A673 (cell line): ENCODE measurements around the gene ALDH1B1. TPM values are rescaled to one million over a fixed set of nuclear protein-coding genes. Genes with fewer than 3 reads are reported as not detected.

Experiments used
- Bru-seq: library from RNA; stranded (reverse); fragments of 400-500 nt; gene quantifications from one replicate; lab custom pipeline; 2021; lab: Mats Ljungman, UMichigan
- BruChase-seq, 2 experiments: library from RNA; stranded (reverse); fragments of 400-500 nt; gene quantifications; one replicate each; lab custom pipeline; 2021; lab: Mats Ljungman, UMichigan
- BruUV-seq: library from RNA; stranded (reverse); fragments of 400-500 nt; replicated peaks from 2 replicates; lab custom pipeline; 2021; lab: Mats Ljungman, UMichigan
- CTCF ChIA-PET: fragments of 300-600 bp; sonication (Branson Sonifier 250); formaldehyde crosslinking; loops from one replicate; lab custom pipeline; 2022; ENCODE audit warnings: antibody characterized with exemption; lab: Charles Lee
- POLR2A ChIA-PET: fragments of 300-600 bp; sonication (Branson Sonifier 250); formaldehyde crosslinking; loops from one replicate; lab custom pipeline; 2022; ENCODE audit warnings: antibody characterized with exemption; ENCODE audit not compliant: low non-redundant PET; lab: Charles Lee
- DNase-seq: peaks from one replicate; pipeline ENCODE4 v3.0.0-alpha.2; 2015; ENCODE audit warnings: low spot score
- H3K27ac ChIP-seq: fragments of 200-600 bp; sonication (generic); 2 replicates; pipeline ENCODE4 v1.5.1; 2016; ENCODE audit warnings: mixed run types, low read depth, mild to moderate bottlenecking, mixed read lengths, antibody characterized with exemption, low read length; ENCODE audit not compliant: poor library complexity, severe bottlenecking
- H3K27me3 ChIP-seq: fragments of 200-600 bp; sonication (generic); replicated peaks from 2 replicates; pipeline ENCODE4 v1.6.1; 2017; ENCODE audit warnings: mixed run types, low read depth, mild to moderate bottlenecking, mixed read lengths, antibody characterized with exemption, low read length; ENCODE audit not compliant: insufficient read depth, poor library complexity
- H3K36me3 ChIP-seq: fragments of 200-600 bp; sonication (generic); 2 replicates; pipeline ENCODE4 v1.6.1; 2016; ENCODE audit warnings: mixed run types, mild to moderate bottlenecking, mixed read lengths, antibody characterized with exemption, low read length; ENCODE audit not compliant: insufficient read depth, poor library complexity, severe bottlenecking
- H3K4me1 ChIP-seq: fragments of 200-600 bp; sonication (generic); 2 replicates; pipeline ENCODE4 v1.6.1; 2017; ENCODE audit warnings: mixed run types, mild to moderate bottlenecking, mixed read lengths, antibody characterized with exemption, low read length; ENCODE audit not compliant: insufficient read depth, poor library complexity, severe bottlenecking
- H3K4me3 ChIP-seq: fragments of 200-600 bp; sonication (generic); 2 replicates; pipeline ENCODE4 v1.5.1; 2016; ENCODE audit warnings: low read depth, mixed run types, mild to moderate bottlenecking, mixed read lengths, low read length; ENCODE audit not compliant: poor library complexity, severe bottlenecking
- H3K9me3 ChIP-seq: fragments of 200-600 bp; sonication (generic); 2 replicates; pipeline ENCODE4 v1.6.1; 2016; ENCODE audit warnings: mixed run types, low read depth, mild to moderate bottlenecking, mixed read lengths, antibody characterized with exemption, low read length; ENCODE audit not compliant: poor library complexity, severe bottlenecking
- EZH2 ChIP-seq: fragments of 200-600 bp; sonication (generic); IDR thresholded peaks from 2 replicates; pipeline ENCODE4 v1.6.1; 2017; ENCODE audit warnings: borderline replicate concordance, low read depth, mild to moderate bottlenecking, mixed read lengths, antibody characterized with exemption, low read length; ENCODE audit not compliant: poor library complexity, severe bottlenecking
- intact Hi-C: fragments of 100-400 bp; cut with micrococcal nuclease; formaldehyde crosslinking; loops from one replicate; pipeline ENCODE4 v1.10.0; 2022; ENCODE audit not compliant: unreplicated experiment
- long read RNA-seq: library from polyadenylated mRNA; stranded (forward); transcript quantifications from one replicate; pipeline ENCODE4 v2.0.0, GENCODE V29; 2022
- total RNA-seq: library from RNA; stranded (reverse); gene quantifications from 2 replicates; pipeline ENCODE4 v1.2.3, GENCODE V29; 2021
- TF ChIP-seq, protein P1 (sequence below): fragments of 300-800, 200-600 bp; sonication (generic); conservative IDR thresholded peaks from 2 replicates; pipeline ENCODE4 v1.5.1; 2017; ENCODE audit warnings: low read depth, mild to moderate bottlenecking, antibody characterized with exemption, low read length, moderate library complexity, mixed read lengths

ALDH1B1 gene
- 29.0 and 33.1 TPM in 2 replicates for total RNA-seq
- percentile 67 among the genes with signal in this experiment for Bru-seq, nascent RNA
- BruChase-seq, experiment 1, labeled RNA remaining after a 2-hour chase: percentile 86 among the genes with signal in this experiment
- BruChase-seq, experiment 2, labeled RNA remaining after a 6-hour chase: percentile 86 among the genes with signal in this experiment
- long read RNA-seq, transcript ALDH1B1-201 (2 exons, 3,066 nt): major isoform, 102 of 108 reads
- long read RNA-seq, partial matches to known transcripts: 0 of 108 reads
- long read RNA-seq, other reads (novel, unspliced or antisense): 5 of 108 reads

DNA sequence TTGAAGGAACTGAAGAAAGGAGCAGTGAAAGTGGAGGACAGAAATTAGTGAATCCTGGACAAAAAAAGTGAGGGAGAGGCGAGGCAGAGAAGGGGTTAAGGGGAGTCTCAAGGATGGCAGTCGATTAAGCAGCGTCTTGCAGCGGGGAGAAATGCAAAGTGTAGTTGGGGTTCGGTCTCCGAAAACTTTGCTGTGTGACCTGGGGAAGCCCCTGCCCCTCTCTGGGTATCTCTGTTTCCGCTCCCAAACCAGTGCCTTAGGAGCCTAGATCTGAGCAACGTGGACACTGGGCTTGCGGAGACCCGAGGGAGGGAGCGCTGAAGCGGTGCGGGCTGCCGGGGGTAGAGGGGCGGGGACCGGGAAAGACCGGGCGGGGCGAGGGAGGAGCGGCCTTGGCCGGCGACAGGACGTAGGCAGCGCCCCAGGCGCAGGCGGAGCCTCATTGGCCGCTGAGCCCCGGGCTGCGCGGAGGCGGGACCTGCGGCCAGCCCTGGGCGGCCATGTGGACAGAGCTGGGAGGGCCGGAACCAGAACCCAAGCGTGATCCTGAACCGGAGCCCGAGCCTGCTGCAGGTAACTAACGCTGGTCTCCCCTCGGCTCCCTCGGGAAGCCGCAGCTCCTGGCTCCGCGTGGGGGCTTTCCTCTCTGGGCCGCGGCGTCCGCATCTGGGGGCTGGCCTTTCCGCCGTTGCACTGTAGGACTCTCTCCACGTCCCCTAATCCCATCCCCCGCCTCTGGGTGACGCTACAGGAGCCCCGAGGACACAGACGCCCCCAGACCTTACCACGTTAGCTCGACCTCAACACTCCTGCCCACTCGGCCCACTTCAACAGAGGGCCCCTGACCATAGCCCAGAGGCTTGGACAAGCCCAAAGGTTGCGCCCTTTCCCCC lies at the start of gene ALDH1B1:
Gene ALDH1B1, plus strand, starts transcription at position 468 of the 893 bp plus-strand sequence. CDS start 3,047 bp downstream, outside the sequence.
- Histone ChIP-seq H3K36me3 (peaks cover 17% of the 10 kb centered on the region), H3K27me3 (no peaks in the 10 kb centered on the region), H3K9me3 (no peaks in the 10 kb centered on the region), H3K4me1 (peaks cover 21% of the 10 kb centered on the region), H3K4me3 (peak within 1 kb of the TSS; percentile 83), H3K27ac (peak within 1 kb of the TSS; percentile 80)
- POLR2A ChIA-PET: interaction anchor here (0.5 kb wide), 1 partner anchor 147 kb away, joined by 17 read pairs; no protein-coding TSS in a partner anchor
- TF ChIP-seq EZH2: no peak
- TF ChIP-seq, protein P1, sequence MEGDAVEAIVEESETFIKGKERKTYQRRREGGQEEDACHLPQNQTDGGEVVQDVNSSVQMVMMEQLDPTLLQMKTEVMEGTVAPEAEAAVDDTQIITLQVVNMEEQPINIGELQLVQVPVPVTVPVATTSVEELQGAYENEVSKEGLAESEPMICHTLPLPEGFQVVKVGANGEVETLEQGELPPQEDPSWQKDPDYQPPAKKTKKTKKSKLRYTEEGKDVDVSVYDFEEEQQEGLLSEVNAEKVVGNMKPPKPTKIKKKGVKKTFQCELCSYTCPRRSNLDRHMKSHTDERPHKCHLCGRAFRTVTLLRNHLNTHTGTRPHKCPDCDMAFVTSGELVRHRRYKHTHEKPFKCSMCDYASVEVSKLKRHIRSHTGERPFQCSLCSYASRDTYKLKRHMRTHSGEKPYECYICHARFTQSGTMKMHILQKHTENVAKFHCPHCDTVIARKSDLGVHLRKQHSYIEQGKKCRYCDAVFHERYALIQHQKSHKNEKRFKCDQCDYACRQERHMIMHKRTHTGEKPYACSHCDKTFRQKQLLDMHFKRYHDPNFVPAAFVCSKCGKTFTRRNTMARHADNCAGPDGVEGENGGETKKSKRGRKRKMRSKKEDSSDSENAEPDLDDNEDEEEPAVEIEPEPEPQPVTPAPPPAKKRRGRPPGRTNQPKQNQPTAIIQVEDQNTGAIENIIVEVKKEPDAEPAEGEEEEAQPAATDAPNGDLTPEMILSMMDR: peak; percentile 32; the same call in 1 of the 2 replicates
- intact Hi-C loops: no loop called here
- BruUV-seq: no TSS peak
- DNase-seq: peak; percentile 83
- CTCF ChIA-PET: interaction anchor here (0.5 to 1.2 kb wide), 2 partner anchors 456 to 479 kb away, joined by 4 to 5 read pairs; no protein-coding TSS in a partner anchor

DNA sequence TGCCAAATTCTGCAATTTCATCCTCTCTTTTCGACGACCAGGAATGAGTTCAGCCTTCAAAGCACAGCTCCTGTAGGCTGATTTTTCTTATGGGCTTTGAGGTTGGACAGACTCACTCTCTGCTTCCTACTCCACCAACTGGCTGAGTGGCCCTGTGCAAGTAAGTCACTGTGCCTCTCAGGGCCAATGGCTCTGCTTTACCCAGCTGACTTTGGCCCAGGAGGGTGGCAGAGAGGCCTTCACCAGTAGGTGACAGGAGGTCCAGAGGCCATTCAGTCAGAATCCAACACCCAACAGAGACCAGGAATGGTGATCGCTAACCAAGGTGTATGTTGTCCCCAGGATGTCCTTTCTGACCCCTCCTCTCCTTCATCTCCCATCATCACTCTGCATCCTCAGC lies 49.5 kb upstream of the ALDH1B1 start:
- Histone ChIP-seq H3K36me3 (no peaks in the 10 kb centered on the region), H3K27me3 (no peaks in the 10 kb centered on the region), H3K4me1 (peaks cover 4% of the 10 kb centered on the region), H3K9me3 (no peaks in the 10 kb centered on the region), H3K27ac (no peak overlapping the region), H3K4me3 (no peak overlapping the region)
- BruUV-seq: no TSS peak
- CTCF ChIA-PET: no interaction called here
- DNase-seq: no peak
- TF ChIP-seq EZH2: no peak
- TF ChIP-seq, protein P1: no peak
- intact Hi-C loops: no loop called here
- POLR2A ChIA-PET: no interaction called here

DNA sequence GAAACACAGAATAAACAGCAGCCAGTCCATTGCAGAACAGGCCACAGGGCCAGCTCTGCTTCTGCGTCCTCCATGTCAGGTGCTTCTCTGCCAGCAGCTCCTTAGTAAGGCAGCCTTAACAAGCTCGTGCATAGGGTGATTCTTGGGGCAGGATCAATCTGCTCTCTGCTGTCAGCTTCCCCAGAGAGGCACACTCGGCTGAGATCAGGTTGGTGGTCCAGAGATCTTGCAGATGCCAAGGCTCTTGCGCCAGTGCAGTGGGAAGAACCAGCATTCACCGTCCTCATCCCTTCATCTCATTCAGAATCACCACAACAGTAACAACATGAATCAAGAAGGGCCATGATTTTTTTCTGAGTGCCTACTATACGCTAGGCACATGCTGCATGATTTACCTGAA lies 49.0 kb upstream of the ALDH1B1 start:
- H3K4me1 ChIP-seq: peaks cover 4% of the 10 kb centered on the region
- H3K4me3 ChIP-seq: no peak overlapping the region
- TF ChIP-seq EZH2: no peak
- TF ChIP-seq, protein P1: no peak
- DNase-seq: no peak
- ChIA-PET POLR2A (no interaction called here), CTCF (no interaction called here)
- intact Hi-C loops: no loop called here
- H3K9me3 ChIP-seq: no peaks in the 10 kb centered on the region
- no peaks in the 10 kb centered on the region for H3K36me3 ChIP-seq
- no peak overlapping the region for H3K27ac ChIP-seq
- no peaks in the 10 kb centered on the region for H3K27me3 ChIP-seq
- no TSS peak for BruUV-seq
